SH-SY5Y (cell line): ENCODE results near the gene DLX3.

Source experiments
- GATA2 ChIP-seq: IDR thresholded peaks from 2 replicates; pipeline ENCODE4 v1.6.1; 2011; ENCODE audit warnings: mild to moderate bottlenecking, low read depth, low read length
- GATA3 ChIP-seq: IDR thresholded peaks from 2 replicates; pipeline ENCODE4 v1.6.1; 2011; ENCODE audit warnings: low read depth, mild to moderate bottlenecking, low read length, moderate library complexity

DNA sequence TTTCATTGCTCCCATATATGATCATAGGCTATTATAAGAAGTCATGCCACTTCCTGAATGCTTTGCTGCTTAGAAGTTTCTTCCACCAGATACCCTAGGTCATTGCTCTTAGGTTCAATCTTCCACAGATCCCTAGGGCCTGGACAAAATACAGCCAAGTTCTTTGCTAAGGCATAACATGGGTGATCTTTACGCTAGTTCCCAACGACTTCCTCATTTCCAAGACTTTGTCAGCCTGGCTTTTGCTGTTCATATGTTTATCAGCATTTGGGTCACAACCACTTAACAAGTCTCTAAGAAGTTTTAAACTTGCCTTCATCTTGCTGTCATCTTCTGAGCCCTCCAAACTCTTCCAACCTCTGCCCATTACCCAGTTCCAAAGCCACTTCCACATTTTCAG is 20.1 kb upstream of the DLX3 start:
- TF ChIP-seq GATA2 (no peak), GATA3 (no peak)
